ENCODE measurements around the gene GATA1. TPM values are rescaled to one million over a fixed set of nuclear protein-coding genes. Genes with fewer than 3 reads are reported as not detected.

GATA1 gene
- total RNA-seq, 1 experiment from 2014 or later: 0.23 TPM

- DNase-seq (ENCODE audit: low read depth, low spot score) (no peak), ATAC-seq (no peak)
- CTCF ChIA-PET: no interaction called here
- Histone ChIP-seq H3K4me1 (ENCODE audit: control insufficient read depth, insufficient read depth, low read length) (0 out of 2 replicates have a peak, but pooled peaks cover 7% of the 10 kb centered on the region), H3K9me3 (ENCODE audit: control insufficient read depth, insufficient read depth, low read depth, low read length) (no peaks in the 10 kb centered on the region), H3K4me3 (ENCODE audit: low read depth in 2 of 2, low read length in 2 of 2) (no peak overlapping the region), H3K27me3 (ENCODE audit: control insufficient read depth, insufficient read depth, low read length) (no peaks in the 10 kb centered on the region), H3K36me3 (ENCODE audit: control insufficient read depth, insufficient read depth, low read length) (no peaks in the 10 kb centered on the region), H3K27ac (ENCODE audit: low read length) (no peak overlapping the region)
- intact Hi-C loops (cut with micrococcal nuclease; ENCODE audit: unreplicated experiment) (no loop called here), in situ Hi-C loops (cut with HindIII; ENCODE audit: low pct_unique_long_range_greater_than_20kb, low sequenced_read_pairs) (no loop called here)
- BruUV-seq (replicated peaks): no TSS peak
- no peak for TF ChIP-seq CTCF (IDR thresholded peaks at IDR 0.05)
- no peak for TF ChIP-seq TCF7L2 (IDR thresholded peaks at IDR 0.05; ENCODE audit: low read depth, low read length)
- TF ChIP-seq SIN3A (IDR thresholded peaks at IDR 0.05; ENCODE audit: borderline replicate concordance, insufficient read depth, low read depth, low read length): no peak
- no peak for TF ChIP-seq POLR2AphosphoS5 (IDR thresholded peaks at IDR 0.05; ENCODE audit: low read depth, low read length)
- no peak for TF ChIP-seq REST (IDR thresholded peaks at IDR 0.05; ENCODE audit: insufficient read depth in 1 of 2, low read depth in 2 of 2, low read length in 1 of 2)
- POLR2A ChIA-PET: no interaction called here
Measured at GRCh38 chrX:48798318-48798717, 11.9 kb downstream of the GATA1 start.

- DNase-seq (ENCODE audit: low read depth, low spot score) (no peak), ATAC-seq (no peak)
- Histone ChIP-seq H3K9me3 (ENCODE audit: control insufficient read depth, insufficient read depth, low read depth, low read length) (no peaks in the 10 kb centered on the region), H3K36me3 (ENCODE audit: control insufficient read depth, insufficient read depth, low read length) (peaks cover 3% of the 10 kb centered on the region; the same call in 1 of the 2 replicates), H3K4me3 (ENCODE audit: low read depth in 2 of 2, low read length in 2 of 2) (peak overlapping the region; percentile 62 to 76), H3K27me3 (ENCODE audit: control insufficient read depth, insufficient read depth, low read length) (no peaks in the 10 kb centered on the region), H3K4me1 (ENCODE audit: control insufficient read depth, insufficient read depth, low read length) (0 out of 2 replicates have a peak, but pooled peaks cover 3% of the 10 kb centered on the region), H3K27ac (ENCODE audit: low read length) (peak overlapping the region; percentile 95)
- TSS peak; percentile 95 for BruUV-seq (replicated peaks)
- in situ Hi-C loops (cut with HindIII; ENCODE audit: low pct_unique_long_range_greater_than_20kb, low sequenced_read_pairs): no loop called here
- ChIA-PET POLR2A (interaction anchor here (0.6 kb wide), 1 partner anchor 11 kb away, joined by 5 read pairs; no protein-coding TSS in a partner anchor), CTCF (no interaction called here)
- intact Hi-C loops (cut with micrococcal nuclease; ENCODE audit: unreplicated experiment): no loop called here
- TF ChIP-seq TCF7L2 (IDR thresholded peaks at IDR 0.05; ENCODE audit: low read depth, low read length) (no peak), CTCF (IDR thresholded peaks at IDR 0.05) (no peak), REST (IDR thresholded peaks at IDR 0.05; ENCODE audit: insufficient read depth in 1 of 2, low read depth in 2 of 2, low read length in 1 of 2) (no peak), SIN3A (IDR thresholded peaks at IDR 0.05; ENCODE audit: borderline replicate concordance, insufficient read depth, low read depth, low read length) (no peak), POLR2AphosphoS5 (IDR thresholded peaks at IDR 0.05; ENCODE audit: low read depth, low read length) (no peak)
Measured at GRCh38 chrX:48800574-48801279, 14.3 kb downstream of the GATA1 start.
